ENCODE data around the gene ADGRG1.

- TF ChIP-seq POLR2AphosphoS5 (IDR thresholded peaks at IDR 0.05; ENCODE audit: borderline replicate concordance, low read depth, low read length) (no peak), EZH2 (IDR thresholded peaks at IDR 0.05) (no peak)
Measured at GRCh38 chr16:57664662-57665025, 36.2 kb downstream of the ADGRG1 start.
